ENCODE results near the gene ORAI1.
"Not testable (repeated sequence)": the region's sequence is repeated elsewhere in the genome, so short reads cannot be mapped to it uniquely, and the experiment has no call there.

The ORAI1 gene

GRCh38 chr12:121626087-121626852, at the start of gene ORAI1:
TSS of gene ORAI1 (plus strand) at chr12:121626530.
- in situ Hi-C loops (cut with MboI; ENCODE audit: low sequenced_read_pairs), result loop anchor here (10.0 kb wide), 2 partner anchors 49 to 131 kb away; no protein-coding TSS in a partner anchor

GRCh38 chr12:121576851-121577391, 49.4 kb upstream of the ORAI1 start:
- in situ Hi-C loops (cut with MboI; ENCODE audit: low sequenced_read_pairs), result no loop called here

GRCh38 chr12:121577443-121578180, 48.7 kb upstream of the ORAI1 start:
- in situ Hi-C loops (cut with MboI; ENCODE audit: low sequenced_read_pairs), result no loop called here

- in situ Hi-C loops (cut with MboI; ENCODE audit: low sequenced_read_pairs), result no loop called here
These were observed 47.8 kb upstream of the ORAI1 start for GRCh38 chr12:121578230-121579189.

- in situ Hi-C loops (cut with MboI; ENCODE audit: low sequenced_read_pairs), result no loop called here
These were observed 47.0 kb upstream of the ORAI1 start for GRCh38 chr12:121579190-121579791.

- in situ Hi-C loops (cut with MboI; ENCODE audit: low sequenced_read_pairs), result no loop called here
These were observed 46.1 kb upstream of the ORAI1 start for GRCh38 chr12:121579981-121580868.

- in situ Hi-C loops (cut with MboI; ENCODE audit: low sequenced_read_pairs), result no loop called here
These were observed 45.2 kb upstream of the ORAI1 start, which contains the start of gene KDM2B for GRCh38 chr12:121580959-121581685. TSS of gene KDM2B (minus strand) at chr12:121581023. CDS start at chr12:121580911, 112 bp downstream.

DNA sequence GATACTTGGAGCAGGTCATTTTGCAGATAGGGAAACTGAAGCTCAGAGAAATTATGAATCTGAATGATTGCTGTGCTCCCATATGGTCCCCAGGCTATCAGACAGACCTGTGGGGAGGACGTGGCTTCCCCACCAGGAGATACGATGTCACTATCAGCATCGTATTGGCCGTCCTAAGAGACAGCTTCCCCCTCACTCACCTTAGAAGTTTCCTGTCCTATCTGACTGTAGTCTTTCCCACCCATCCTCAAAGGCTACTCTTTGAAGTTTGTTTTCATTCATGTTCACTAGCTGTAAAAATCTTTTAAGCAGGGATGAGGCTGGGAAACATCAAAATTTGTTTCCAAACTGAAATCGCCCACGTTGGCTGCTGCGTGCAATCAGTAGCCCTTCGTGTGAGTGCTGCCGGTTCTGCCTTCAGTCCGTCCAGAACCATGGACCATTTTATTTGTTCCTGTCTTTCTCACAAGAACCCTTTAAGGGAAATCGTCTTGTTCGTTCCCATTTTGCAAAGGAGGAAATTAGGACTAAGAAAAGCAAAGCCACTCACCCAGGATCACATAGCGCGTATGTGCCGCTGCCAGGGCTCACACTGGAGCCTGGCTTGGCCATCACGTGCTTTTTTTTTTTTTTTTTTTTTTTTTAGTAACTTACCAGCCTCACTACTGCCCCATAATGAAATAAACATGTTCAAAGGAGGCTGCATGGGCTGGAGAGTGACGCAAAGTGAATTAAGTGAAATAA, 44.5 kb upstream of the ORAI1 start:
- in situ Hi-C loops (cut with MboI; ENCODE audit: low sequenced_read_pairs), result no loop called here

DNA sequence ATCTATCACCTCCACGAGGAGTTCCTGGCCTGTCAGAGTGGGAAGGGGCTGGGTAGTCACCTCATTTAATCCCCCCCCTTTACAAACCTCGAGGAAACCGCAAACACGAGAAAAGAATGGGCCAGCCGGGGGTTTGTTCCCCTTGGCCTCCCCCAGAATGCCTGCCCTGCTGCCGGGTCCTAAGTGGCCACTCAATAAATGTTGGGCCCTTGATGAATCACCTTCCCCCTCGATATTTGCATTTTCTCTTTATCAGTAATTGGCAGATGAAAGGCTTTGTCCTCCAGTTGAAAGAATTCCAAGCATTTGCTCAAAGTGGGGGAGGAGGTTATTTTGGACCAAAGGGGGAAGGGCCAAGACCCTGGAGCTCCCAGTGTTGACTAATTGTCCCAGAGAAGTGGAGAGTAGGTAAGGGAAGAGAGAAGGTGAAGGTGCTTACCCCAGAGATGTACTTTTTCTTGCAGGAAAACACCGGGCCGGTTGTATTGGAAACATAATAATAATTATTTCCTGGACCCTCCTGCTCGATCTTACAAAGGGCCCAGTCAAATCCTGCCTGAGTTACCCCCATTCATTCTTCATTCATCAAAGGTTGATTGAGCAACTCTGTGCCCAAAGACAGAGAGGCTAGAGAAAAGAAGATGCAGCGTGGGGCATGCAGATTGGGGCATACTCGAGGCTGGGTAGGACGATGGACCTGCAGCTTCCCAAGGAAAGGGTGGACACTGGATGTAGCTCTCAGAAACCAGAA, 43.6 kb upstream of the ORAI1 start:
- in situ Hi-C loops (cut with MboI; ENCODE audit: low sequenced_read_pairs), result no loop called here

DNA sequence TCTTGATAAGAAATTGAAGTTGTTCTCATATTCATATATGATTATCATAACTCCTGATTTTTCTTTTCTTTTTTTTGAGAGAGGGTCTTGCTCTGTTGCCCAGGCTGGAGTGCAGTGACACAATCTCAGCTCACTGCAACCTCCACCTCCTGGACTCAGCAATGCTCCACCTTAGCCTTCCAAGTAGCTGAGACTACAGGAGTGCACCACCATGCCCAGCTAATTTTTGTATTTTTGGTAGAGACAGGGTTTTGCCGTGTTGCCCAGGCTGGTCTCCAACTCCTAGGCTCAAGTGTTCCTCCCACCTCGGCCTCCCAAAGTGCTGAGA, 43.0 kb upstream of the ORAI1 start:
- in situ Hi-C loops (cut with MboI; ENCODE audit: low sequenced_read_pairs), result not testable (repeated sequence)

DNA sequence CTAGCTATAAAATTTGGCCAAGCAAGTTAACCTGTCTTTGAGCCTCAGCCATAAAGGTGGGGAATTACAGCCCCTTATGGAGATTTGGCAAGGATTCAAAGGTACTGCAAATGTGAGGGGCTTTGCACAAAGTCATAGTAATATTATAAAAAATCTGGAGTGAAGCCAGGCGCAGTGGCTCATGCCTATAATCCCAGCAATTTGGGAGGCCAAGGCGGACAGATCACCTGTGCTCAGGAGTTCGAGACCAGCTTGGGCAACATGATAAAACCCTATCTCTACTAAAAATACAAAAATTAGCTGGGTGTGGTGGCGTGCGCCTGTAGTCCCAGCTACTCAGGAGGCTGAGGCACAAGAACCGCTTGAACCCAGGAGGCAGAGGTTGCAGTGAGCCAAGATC, 41.4 kb upstream of the ORAI1 start:
- in situ Hi-C loops (cut with MboI; ENCODE audit: low sequenced_read_pairs), result not testable (repeated sequence)

DNA sequence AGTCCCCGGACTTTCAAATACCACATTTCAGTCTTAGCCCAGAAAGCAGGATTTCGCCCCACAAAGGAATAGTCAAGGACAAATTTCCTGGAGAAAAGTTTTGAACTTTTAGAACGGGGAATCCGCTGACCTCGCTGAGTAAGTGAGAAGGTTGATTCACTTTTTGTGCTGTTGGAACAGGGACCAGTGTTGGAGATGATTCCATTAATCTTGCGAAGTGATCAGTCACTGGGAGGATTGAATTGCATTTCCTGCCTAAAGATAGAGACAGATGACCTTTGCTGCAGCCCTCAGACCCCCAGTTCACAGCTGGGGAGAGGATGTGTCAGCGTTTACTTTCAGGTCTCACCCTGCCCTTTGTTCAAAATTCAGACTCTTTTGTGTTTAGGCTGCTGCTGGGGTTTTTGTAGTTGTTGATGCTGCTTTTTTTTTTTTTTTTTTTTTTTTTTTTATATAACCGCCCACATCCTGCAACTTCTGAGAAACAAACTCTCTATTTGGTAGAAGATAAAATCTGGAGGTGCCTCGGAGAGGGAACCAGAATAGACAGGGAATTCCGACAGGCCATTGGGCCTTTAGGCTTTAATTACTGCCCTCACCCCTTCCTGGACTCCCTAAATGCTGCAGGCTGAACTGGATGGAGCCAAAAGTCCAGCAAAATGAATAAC, 35.7 kb upstream of the ORAI1 start:
- in situ Hi-C loops (cut with MboI; ENCODE audit: low sequenced_read_pairs), result no loop called here

- in situ Hi-C loops (cut with MboI; ENCODE audit: low sequenced_read_pairs), result no loop called here
These were observed 34.0 kb upstream of the ORAI1 start for GRCh38 chr12:121592320-121592719.

DNA sequence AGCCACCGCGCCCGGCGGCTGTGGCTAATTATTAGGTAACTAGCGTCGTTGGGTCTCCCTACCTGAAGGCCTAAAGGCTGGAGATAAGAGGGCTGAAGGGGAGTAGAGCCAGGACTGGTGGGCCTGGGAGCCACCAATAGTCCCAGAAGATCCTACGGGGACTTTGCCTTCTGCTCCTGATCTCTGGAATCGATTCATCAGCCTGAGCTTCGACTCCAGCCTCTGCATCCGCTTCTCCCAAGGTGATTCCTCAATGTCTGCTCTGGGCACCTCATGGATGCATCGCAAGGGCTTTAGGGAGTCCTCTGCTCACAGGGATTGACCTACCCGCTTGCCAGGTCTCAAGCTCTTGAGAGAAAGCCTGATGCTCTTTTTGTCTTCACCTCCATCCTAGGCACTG, 30.8 kb upstream of the ORAI1 start:
- in situ Hi-C loops (cut with MboI; ENCODE audit: low sequenced_read_pairs), result no loop called here

DNA sequence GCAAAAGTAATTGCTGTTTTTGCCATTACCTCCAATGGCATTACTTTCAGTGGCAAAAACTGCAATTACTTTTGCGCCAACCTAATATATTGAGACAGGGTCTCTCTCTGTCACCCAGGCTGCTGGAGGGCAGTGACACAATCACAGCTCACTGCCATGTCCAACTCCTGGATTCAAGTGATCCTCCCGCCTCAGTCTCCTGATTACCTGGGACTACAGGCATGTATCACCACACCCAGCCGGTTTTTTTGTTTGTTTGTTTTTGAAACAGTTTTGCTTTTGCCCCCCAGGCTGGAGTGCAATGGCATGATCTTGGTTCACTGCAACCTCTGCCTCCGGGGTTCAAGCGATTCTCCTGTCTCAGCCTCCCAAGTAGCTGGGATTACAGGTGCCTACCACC, 29.8 kb upstream of the ORAI1 start:
- in situ Hi-C loops (cut with MboI; ENCODE audit: low sequenced_read_pairs), result no loop called here

DNA sequence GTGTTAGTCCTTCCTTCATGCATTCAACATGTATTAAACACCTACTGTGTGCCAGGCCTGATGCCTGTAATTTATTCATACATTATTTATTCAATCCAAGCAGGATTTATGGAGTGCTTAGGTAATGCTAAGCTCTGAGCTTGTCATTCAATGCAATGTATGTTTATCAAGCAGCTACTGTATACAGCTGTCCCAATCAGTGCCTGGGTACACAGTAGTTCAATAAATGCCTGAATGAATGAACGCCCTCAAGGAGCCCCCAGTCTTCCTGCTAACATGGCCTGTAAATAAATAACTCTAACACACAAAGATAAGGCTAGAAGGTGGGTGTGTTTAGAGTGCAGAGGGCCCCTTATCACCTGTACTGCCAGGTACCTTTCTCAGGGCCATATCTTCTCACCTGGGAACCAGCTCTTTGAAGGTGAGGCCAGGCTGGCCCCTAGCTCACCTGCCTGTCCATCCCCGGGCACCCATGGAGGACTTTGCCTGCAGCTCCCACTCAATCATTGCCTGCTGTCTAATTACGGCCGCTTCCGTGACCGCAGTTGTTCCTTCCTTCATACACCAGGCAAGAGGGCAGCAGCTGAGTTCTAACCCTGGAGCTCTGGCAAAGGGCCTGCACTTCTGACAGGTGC, 25.5 kb upstream of the ORAI1 start:
- in situ Hi-C loops (cut with MboI; ENCODE audit: low sequenced_read_pairs), result no loop called here
